ENCODE measurements around the gene PDZRN3.

GRCh38 chr3:73479325-73479724 lies 145.4 kb downstream of the PDZRN3 start:
- no peak for TF ChIP-seq CTCF (conservative IDR thresholded peaks at IDR 0.05)
- no peak for TF ChIP-seq EZH2 (IDR thresholded peaks at IDR 0.05; ENCODE audit: low read depth)

Measured in PC-9 (cell line).